ENCODE results near the gene LMO7.

- TF ChIP-seq YY1 (IDR thresholded peaks at IDR 0.05; ENCODE audit: insufficient read depth, insufficient read length) = no peak
- TF ChIP-seq ZNF274 (IDR thresholded peaks at IDR 0.05; ENCODE audit: low read depth, low read length) = no peak
- TF ChIP-seq SUZ12 (IDR thresholded peaks at IDR 0.05; ENCODE audit: extremely low read depth, insufficient read depth, insufficient read length) = no peak
These were observed 166.0 kb downstream of the LMO7 start for GRCh38 chr13:75802161-75802560.

Measured in NT2/D1 (cell line).